ENCODE results near the gene KCMF1. TPM values are rescaled to one million over a fixed set of nuclear protein-coding genes. Genes with fewer than 3 reads are reported as not detected.

The KCMF1 gene
- total RNA-seq, 1 donor from 2014 or later = 40.5 TPM

DNA sequence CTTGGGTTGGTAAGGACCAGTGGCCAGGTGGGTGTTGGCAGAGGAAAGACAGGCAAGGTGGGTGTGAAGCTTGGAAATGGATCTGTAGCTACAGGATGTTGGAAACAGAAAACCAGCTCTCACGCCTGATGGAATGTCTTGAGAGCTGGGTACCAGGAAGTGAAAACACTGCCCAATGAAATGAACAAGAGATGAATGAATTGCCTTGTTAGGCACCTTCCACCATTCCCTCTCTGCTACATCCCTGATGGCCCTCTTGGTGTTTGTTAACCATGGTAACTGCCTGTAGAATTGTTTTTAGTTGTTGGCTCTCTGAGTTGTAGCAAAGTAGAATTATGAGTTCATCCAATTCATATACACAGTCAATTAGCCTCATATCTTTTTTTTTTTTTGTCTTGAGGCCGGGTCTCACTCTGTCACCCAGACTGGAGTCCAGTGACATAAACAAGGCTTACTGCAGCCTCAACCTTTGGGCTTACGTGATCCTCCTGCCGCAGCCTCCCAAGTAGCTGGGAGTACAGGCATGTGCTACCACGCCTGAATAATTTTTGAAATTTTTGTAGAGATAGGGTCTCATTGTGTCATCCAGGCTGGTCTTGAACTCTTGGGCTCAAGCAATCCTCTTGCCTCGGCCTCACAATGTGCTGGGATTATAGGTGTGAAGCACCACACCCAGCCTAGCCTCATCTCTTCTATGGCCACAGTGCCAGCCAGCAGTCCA, 9.5 kb downstream of the KCMF1 start:
- peak in 1 of 2 donors; percentile 14 for DNase-seq (ENCODE audit: low read depth in 2 of 2)

DNA sequence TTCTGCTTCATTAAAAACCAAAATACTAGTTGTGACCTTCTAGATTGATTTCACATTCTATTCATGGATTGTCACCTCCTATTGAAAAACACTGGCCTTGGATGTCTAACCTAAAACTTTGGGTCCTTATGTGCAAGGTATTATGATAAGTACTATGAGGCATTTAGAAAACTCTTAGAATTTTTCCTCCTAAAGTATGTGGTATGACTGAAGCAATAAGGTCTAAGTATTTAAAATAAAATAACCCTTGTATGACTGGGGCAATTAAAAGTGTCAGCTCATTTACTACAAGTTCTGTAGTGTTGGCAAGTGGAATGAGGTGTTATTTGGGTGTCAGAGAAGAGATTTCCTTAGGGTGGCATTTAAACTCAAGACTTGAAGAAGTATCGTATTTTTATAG, 15.1 kb downstream of the KCMF1 start:
- DNase-seq (ENCODE audit: low read depth in 2 of 2) = no peak

DNA sequence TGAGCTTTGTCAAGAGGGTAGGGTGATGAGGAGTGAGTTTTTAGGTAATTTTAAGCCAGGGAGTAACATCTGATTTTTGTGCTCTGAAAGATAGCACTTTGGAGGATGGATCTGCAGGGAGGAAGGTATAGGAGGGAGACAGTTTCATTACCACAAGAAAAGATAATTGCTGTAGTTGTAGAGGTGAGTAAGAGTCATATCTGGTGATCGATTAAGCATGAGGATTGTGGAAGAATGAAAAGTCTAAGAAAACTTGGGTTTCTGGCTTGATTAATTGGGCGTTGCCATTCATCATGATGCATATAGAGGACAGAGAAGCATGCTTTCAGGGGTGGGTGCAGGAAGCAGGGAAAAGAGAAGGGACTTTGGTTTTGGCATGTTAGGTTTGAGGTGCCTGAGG, 18.5 kb downstream of the KCMF1 start:
- DNase-seq (ENCODE audit: low read depth in 2 of 2) = no peak

DNA sequence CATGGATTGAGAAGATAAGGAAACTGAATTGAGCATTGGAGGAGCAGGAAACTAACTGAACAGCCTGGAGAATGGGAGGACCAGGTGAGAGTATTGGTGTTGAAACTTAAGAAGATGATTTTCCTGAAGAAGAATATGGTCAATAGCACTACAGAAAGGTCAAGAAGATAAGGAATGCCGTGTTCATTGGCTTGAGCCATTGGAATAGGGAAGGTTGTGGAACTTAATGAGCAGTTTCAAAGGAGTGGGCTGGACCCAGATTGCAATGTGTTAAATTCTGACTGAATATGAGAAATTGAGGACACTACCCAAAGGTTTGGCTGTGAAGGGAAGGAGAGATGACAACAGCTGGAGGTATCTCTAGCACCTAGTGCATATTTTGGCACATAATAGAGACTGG, 19.0 kb downstream of the KCMF1 start:
- no peak for DNase-seq (ENCODE audit: low read depth in 2 of 2)

DNA sequence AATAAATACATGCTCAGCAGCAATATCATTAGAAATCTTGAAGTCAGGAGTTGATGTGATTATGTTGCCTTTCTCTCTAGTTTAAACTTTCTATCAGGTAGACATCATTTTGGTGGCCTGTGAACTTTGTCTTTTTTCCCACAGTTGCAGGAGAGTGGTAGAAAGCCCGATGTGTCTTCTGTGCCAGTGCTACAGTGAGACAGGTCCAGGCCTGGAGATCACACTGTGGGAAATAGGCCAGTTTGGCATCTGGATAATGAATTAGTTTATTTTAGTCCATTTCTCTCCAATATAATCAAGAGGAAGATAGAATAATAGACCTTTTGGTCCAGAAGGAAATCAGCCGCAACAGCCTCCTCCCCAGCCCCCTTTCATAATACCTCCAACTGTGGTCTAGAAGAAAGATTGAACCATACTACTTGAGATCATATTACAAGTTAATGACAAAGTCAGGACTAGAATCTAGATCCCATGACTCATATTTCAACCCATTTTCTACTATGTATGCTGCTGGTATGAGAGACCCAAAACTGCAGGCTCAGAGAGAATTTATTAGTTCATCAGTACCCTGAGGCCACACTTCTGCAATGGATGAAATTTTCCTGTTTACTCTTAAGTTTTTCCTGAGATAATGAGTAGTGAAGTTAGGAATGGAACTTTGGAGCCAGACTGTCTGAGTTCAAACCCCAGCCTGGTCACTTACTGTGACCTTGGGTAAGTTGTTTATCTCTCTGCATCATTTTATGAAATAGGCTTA, 20.6 kb downstream of the KCMF1 start:
- peak in 1 of 2 donors; percentile 44 for DNase-seq (ENCODE audit: low read depth in 2 of 2)

DNA sequence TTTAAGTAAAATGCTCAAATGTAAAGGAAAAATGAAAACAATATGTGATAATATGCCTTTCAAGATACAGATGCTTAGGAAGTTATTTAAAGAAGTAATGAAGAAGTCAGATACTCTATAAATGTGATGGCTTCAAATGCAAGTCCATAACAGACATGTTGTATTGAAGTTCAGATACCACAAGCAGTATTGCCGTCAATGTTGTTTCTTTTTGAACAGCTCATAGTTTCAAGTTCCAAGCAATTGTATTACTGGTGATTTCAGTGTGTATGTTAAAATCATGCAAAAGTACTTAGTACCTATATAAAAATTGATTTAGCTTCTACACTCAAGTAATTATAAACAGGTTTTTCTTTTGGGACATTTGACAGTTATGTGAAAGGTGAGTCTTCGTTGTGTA, 24.9 kb downstream of the KCMF1 start:
- no peak for DNase-seq (ENCODE audit: low read depth in 2 of 2)

DNA sequence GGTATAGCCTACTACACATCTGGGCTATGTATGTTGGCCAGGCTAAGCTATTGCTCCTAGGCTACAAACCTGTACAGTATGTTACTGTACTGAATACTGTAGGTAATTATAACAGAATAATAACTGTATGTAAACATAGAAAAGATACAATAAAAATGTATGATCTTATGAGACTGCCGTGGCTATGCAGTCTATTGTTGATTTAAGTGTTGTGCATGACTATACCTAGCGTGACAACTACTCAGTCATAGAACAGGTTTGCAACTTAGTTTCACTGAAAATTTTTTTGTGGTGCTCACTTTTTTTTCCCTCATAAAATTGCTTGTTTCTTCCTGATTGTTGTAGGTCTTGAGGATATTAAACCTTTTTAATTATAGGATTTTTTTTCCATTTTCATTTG, 25.9 kb downstream of the KCMF1 start:
- no peak for DNase-seq (ENCODE audit: low read depth in 2 of 2)

DNA sequence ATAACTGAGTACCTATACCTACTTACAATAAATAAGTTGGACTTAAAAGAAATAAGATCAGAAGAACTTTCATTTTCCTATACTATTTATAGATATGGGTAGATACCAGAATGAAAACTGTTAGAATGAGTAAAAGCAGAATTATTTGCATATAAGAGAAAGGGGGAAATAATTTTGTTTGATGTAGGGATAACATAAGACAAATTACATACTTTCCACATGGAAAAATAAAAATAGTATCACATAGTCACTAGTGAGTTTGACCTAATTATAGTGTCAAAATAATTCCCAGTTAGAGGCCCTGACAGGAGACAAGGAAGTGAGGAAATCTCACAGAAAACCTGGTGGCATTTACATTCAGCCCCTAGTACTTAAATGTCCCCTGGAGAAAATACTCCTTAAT, 28.6 kb downstream of the KCMF1 start:
- DNase-seq (ENCODE audit: low read depth in 2 of 2) = no peak

DNA sequence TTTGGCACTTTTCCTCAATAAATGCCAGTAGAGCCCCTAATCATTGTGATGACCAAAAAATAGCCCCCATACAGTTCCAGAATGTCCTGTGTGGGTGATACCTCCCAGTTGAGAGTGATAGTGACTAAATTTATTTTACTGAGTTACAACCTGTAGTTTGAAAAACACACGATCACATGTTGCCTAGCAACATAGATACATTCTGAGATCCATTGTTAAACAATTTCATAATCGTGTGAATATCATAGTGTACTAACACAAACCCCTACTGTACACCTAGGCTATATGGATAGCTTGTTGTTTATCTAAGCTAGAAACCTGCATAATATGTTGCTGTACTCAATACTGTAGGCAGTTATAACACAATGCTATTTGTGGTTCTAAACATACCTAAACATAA, 30.6 kb downstream of the KCMF1 start:
- DNase-seq (ENCODE audit: low read depth in 2 of 2) = peak; percentile 23 to 65

DNA sequence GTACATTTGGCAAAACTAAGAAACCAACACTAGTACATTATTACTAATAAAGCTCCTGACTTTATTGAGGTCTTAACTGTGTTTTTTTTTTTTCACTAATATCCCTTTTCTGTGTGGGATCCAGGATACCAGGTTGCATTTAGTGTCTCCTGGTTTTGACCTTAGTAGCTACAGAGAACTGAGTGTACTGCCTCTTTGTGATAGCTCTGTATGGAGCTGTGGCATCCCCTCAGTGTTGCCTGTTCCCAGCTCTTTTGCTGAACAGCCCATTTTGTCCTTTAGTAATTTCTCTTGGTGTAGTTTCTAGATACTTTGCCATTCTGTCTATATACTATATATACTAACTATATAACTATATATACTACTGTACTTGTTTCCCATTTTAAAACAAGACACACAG, 31.6 kb downstream of the KCMF1 start:
- DNase-seq (ENCODE audit: low read depth in 2 of 2) = no peak

DNA sequence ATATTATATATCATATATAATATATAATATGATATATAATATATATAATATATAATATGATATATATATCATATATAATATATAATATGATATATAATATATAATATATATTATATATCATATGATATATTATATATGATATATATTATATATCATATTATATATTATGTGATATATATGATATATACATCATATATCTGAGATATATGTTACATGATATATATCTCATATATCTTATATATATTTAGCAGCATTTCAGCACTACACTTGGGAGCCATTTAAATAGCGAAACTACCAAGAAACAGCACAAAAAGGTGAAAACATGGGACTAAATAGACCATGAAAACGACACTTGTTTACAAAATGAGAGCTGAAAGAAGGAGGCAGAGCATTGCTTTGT, 37.3 kb downstream of the KCMF1 start:
- DNase-seq (ENCODE audit: low read depth in 2 of 2) = no peak

DNA sequence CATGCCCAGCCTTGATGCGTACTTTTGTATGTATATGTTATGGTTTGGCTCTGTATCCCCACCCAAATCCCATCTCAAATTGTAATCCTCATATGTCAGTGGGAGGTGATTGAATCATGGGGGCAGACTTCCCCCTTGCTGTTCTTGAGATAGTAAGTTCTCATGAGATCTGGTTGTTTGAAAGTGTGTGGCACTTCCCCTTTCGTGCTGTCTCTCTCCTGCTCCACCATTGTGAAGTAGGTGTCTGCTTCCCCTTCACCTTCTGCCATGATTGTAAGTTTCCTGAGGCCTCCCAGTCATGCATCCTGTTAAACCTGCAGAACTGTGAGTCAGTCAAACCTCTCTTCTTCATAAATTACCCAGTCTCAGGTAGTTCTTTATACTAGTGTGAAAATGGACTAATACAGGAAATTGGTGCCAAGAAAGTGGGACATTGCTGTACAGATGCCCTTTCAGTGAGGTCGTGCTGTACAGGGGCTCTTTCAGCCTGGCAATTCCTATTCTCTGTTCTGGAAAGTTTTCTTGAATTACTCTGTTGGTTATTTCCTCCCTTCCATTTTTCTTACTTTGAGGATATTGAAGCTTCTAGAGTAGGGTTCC, 38.2 kb downstream of the KCMF1 start:
- peak in 1 of 2 donors; percentile 17 for DNase-seq (ENCODE audit: low read depth in 2 of 2)

DNA sequence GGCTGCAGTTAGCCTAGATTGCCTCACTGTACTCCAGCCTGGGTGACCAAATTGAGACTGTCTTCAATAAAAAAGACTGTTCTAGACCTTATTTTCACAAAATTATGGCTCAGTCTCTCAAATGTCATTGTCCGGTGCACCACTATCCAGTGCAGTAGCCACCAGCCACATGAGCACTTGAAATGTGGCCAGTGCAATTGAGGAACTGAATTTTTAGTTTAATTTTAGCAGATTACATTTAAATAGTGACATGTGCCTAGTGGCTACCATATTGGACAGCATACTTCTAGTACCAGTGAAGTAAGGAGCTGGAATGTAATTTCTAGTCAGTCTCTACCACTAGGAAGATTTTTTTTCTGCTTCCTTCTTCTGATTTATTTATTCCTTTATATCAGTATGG, 39.4 kb downstream of the KCMF1 start:
- DNase-seq (ENCODE audit: low read depth in 2 of 2) = no peak

DNA sequence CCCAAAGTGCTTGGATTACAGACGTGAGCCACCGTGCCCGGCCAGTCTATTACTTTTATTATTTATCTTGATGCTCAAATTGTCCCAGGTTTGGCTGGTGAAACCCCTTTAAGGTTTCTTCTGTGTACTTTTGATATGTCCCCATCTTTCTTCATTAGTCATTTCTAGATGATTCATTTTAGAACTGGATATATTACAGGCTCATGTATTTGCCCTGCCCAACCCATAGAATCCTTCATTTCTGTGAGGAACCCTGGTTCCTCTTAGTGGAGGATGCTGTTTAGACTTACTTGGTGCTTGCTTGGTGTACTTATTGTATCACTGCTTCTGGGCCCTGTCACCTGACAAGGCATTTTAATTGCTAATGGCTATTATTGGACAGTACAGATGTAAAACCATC, 40.1 kb downstream of the KCMF1 start:
- no peak for DNase-seq (ENCODE audit: low read depth in 2 of 2)

DNA sequence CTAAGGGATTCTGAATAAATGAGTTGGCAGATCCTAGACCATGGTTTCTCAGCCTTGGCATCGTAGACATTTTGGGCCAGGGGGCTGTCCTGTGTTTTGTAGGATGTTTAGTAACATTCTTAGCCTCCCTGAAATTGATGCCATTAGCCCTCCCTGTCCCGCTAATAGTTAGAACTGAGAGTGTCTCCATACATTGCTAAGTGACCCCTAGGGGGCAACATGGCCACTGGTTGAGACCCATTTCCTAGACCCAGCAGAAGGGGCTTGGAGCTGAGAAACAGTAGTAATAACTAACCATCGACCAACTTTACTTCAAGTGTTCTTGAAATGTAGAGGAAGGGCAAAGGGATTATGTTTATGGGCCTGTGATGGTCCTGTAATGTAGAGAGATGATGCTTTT, 40.8 kb downstream of the KCMF1 start:
- no peak for DNase-seq (ENCODE audit: low read depth in 2 of 2)

DNA sequence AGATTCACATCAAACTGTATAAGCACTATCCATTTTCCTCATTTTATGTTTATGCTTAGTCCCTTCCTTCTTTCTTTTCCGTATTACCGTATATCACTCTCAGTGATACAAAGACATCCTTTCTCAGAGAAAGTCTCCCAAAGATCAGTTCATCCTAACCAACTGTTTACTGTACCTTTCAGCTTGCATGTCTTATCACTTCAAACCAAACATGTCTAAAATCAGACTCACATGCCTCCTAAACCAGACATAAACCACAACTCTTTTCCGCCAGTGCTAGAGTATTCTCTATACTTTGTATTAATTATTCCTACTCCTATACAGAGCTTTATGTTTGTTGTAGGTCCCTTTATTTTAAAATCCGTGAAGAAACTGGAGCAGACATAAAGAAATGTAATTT, 41.5 kb downstream of the KCMF1 start:
- DNase-seq (ENCODE audit: low read depth in 2 of 2) = no peak

DNA sequence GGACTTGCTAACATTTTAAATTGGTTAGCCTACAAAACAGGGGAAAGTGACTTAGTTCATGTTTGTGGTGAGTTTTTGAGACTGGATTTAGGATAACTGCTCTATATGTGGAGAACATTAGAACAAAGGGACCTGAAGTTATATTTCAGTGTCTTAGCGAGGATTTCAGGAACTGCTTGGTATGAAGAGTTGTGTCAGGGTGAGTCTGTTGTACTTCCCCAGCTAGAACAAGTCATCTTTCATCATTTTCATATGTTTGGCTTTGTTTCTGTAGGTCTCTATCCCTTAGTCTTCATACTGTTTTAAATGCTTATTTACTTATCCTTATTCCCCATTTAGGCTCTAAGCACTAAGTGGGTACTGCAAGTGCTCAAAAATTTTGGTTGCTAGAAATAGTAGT, 41.9 kb downstream of the KCMF1 start:
- no peak for DNase-seq (ENCODE audit: low read depth in 2 of 2)

DNA sequence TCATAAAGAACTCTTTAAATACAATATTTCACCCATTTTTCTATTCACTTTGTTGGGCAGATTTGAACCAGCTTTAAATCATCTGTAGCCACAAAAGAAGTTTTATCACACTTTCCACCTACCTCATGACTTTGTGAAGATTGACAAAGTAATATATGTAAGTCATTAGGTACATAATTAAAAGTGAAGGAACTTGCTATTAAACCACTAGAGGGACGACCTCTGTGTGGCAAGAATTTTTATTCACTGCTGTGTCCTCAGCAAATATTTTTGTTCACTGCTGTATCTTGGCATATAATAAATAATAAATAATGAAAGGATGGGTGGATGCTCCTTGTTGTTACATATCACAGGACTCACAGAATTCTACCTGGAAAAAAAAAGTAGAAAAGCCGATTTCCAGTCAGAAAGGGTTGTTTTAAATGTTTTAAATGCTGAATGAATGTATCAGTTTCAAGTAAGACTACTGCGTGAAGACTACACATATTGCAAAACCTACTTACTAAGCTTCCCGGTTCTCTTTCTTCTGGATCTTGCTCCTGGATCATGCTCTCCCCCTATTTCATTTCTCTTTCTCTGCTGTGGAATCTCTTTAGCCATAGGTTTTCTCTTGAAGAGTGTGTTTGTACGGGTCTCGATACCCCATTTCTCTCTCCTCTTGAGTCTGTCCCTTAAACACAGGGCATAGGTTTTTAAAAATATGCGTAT, 44.8 kb downstream of the KCMF1 start:
- peak in 1 of 2 donors; percentile 12 for DNase-seq (ENCODE audit: low read depth in 2 of 2)

DNA sequence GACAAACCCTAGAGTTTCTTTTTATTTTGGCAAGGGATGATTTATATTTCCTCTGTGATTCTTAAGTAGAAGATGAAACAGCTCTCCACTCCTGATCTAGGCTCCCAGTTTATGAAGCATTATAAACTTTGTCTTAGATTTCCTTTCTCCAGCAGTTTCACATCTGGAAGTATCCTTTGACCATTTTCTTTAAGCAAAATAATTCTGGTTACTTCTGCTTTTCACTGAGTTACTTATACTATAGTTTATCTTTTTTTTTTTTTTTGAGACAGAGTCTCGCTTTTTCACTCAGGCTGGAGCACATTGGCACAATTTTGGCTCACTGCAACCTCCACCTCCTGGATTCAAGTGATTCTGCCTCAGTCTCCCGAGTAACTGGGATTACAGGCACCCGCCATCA, 45.5 kb downstream of the KCMF1 start:
- DNase-seq (ENCODE audit: low read depth in 2 of 2) = no peak

DNA sequence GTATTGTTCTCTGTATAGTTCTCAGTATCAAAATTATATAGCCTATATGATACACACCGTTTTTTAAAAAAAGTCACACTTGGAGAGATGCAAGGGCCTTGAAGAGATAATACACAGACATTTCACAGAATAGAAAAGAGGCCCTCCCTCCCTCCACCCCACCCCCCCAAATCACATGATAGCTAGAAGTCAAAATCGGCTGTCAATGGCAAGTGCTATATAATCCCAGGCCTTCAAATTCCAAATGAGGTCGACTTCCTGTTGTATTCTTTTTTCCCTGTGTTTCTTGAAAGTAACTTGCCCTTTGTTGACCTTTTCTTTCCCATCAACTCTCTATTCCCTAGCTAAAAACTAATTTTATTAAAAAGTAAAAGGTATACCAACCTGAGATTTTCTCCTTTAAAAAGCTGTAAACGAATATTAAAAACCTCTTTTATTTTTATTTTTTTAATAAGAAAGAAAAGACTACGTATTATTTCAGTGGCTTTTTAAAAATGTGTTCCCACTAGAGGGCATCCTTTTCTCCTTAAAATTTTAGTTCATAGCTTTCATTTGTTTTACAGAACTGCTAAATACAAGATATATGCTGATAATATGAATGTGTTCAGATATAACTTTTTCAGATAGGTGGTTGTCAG, 46.6 kb downstream of the KCMF1 start:
- peak; percentile 37 to 50 for DNase-seq (ENCODE audit: low read depth in 2 of 2)

DNA sequence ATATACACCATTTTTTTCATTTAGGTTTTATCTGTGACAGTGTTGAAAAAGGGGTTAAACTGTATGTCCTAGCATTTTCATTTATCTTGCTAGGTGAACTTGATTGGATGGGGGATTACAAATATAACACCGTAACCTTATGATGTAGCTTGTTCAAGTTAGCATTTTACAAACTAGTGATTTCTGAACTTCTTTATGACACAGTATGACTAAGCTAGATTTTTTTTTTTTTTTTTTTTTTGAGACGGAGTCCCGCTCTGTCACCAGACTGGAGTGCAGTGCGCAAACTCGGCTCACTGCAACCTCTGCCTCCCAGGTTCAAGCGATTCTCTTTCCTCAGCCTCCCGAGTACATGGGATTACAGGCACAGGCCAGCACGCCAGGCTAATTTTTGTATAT, 47.1 kb downstream of the KCMF1 start:
- DNase-seq (ENCODE audit: low read depth in 2 of 2) = peak in 1 of 2 donors; percentile 19

DNA sequence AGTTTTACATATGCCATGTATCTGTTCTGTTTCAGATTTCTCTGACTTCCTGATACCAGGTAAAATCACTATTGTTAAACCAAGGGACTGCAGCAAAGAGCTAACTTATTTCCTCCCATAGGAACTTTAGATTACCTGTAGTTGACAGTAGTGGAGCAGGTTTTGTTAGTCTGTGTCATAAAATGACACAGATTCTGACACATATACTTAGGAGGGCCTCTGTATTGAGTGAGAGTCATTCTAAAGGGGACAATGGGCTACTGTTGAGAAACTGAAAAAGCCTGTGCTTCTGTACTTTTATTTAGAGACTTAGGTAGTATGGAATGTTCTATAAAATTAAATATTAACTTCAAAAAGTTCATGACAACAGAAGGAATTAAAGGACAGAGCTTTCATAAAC, 48.2 kb downstream of the KCMF1 start:
- no peak for DNase-seq (ENCODE audit: low read depth in 2 of 2)
